ENCODE results near the gene ZNF438.
A peak's percentile ranks its signal among the peaks of the same experiment; 100 is the strongest.

ZNF438 gene

GRCh38 chr10:30828680-30829079 is 203.0 kb downstream of the ZNF438 start:
- no peak for DNase-seq

DNA sequence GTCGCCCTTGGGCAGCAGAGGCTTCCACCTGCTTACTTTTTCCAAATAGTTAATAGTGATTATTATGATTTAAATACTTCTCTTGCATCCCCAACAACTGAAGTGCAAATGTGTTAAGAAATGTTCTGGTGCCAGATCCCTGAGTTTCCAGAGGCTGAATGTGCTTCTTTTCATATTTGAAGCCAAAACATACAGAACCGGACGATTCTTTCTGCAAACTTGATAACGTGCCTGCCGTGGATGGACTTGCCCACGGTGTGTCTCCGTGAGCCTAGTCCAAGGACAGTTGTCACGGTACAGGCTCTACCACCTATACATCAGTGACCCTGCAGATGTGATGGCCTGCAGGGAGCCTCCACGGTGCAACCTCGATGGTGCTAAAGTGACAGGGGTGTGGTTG is 203.5 kb downstream of the ZNF438 start:
- no peak for DNase-seq

- DNase-seq, result peak in 12 of 51 donors; percentile 6 to 33 (median 20)
Observed at GRCh38 chr10:30827531-30828120, 204.0 kb downstream of the ZNF438 start.

DNA sequence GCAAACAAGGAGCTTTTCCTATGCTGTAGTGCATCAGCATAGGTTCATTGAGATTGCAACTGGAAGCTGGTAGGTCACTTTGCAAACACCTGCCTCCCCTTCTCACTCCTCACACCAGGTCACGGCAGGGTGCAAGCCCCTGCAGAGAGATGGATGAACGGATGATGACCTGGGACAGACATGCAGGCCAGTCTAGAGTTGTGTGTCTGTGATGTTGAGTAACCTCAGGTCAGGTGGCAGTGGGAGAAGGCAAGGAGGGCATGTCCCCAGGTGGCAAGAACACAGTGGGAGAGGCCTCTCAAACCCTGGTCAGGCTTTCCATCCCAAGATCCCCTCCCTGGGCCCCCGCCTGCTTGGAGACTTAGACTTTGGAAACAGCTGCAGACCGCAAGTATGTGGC is 205.0 kb downstream of the ZNF438 start:
- DNase-seq, result no peak

DNA sequence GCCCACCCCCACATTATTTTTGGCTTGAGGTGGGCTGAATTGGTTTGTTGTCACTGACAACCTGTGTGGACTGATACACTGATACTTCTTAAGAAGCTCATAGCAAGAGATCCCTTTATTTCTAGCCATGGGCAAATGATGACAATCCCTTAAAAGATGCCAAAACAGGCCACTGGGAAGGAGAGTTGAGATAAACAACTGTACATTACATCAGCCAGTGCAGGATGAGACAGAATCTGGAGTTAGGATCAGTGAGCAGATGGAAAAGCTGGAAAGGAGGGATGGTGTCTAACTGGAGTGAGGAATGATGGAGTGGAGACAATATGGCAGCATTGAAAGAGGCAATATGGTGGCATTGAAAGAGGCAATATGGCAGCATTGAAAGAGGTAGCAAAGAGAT is 206.2 kb downstream of the ZNF438 start:
- no peak for DNase-seq

GRCh38 chr10:30825022-30825421 is 206.6 kb downstream of the ZNF438 start:
- DNase-seq, result no peak

GRCh38 chr10:30823651-30824050 is 208.0 kb downstream of the ZNF438 start:
- DNase-seq, result no peak

- no peak for DNase-seq
Observed at GRCh38 chr10:30822693-30823465, 208.8 kb downstream of the ZNF438 start.

DNA sequence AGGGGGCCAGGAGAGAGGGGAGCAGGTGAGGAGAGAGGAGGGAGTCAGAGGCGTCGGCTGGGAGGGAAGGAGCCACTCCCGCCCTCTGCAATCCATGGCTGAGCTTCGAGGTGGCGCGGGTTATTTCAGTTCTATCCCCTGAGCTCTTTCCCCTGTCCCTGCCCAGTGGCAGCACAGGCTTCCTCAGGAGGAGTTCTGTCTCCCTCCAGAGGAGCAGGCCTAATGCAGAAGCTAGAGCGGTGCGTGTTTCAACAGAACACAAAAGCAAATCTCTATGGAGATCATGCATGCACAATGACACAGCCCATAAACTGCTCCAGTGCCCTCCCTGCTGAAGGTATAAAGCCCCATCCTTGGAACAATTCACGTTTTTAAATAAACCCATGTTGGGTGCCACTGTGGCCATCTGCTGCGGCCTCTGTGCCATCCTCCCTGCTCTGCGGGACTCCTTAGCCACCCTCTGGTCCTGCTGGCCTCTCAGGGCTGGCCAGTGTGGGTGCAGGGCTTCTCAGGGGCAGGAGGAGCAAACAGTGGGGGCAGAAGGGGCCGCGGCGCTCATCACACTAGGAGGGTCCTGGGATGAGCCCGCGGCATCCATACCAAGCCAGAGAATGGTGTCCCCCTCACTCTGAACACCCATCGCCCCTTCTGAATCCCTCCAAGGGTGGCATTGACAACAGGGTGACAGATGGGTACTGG is 209.5 kb downstream of the ZNF438 start:
- DNase-seq, result no peak

DNA sequence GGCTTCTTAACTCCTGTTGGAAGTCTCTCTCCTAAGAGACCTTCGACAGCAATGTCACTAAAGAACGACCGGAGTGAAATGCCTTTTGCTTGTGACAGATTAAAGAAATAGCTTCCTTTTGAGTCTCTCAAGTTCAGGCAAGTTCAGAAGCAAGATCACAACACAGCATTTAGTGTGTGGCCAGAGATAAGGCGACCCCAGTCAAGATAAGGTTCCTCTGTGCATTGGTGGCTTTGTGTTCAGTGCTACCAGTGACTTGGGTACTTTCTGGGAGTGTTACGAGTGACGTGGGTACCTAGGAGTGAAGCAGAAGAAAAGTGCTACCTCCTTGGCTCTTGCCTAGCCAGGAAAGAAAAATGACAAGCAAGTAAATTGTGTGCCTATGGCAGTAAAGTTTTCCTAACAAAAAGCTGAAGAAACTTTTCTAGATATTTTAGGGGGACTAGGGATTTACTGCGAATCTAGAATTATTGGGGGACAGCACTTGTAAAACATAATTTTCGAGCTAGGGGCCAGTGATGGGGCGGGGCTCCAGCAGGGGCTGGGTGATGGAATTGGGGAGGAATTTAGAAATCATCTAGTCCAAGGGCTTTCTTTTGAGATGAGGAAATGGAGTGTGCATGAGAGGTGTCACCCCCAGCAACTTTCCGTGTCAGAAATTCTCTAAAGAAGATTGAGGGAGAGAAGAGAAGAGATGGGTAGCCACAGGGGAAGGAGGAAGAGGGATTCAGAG is 210.2 kb downstream of the ZNF438 start:
- DNase-seq, result no peak

DNA sequence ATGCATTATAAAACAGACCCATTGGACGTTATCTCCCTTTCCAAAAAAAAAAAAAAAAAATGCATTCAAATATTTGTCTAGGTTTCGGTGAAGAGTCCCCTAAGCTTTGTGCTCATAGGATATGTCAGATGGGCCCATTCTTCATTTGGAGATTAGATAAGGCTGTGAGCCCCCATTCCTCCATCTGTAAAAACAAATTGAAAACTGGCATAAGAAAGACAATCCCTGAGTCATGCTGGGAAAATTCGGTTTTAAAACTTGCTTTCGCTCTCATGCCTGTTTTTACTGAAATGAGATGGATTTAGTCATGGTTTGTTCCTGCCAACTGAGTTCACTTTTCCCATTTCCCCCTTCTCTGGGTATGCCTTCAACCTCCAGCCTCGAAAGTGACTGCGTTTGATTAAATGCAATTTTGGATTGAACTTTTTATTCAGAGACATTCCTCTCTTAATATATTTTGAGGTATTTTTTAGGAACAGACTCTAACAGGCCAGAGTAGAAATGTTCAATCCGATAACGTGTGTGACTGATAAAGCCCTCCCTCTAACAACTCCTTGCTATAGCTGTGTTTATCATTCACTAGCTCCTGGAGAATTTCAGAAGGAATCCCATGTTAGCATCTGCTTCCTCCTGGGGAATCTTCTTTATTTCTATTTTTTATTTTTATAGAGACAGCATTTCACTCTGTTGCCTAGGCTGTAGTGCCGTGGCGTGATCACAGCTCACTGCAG is 211.2 kb downstream of the ZNF438 start:
- no peak for DNase-seq

GRCh38 chr10:30819341-30820181 is 212.1 kb downstream of the ZNF438 start:
- no peak for DNase-seq

DNA sequence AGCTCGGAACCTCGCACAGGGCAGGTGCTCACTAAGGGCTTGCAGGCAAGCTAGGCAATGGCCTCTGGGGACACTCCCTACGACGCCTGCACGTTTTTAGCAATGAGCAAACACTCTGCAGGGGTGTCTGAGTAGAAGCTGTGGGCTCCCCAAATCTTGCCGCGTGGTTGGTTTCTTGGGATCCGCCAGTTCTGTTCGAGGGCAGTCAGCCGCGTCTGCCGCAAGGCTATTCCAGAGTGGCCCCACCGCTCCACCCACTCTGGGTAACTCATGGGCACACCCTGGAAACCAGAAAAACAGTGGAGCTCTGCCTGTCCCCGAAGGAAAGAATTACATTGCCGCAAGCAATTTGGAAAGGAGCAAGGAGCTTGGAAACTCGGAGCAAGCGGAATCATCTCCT is 212.8 kb downstream of the ZNF438 start:
- no peak for DNase-seq

DNA sequence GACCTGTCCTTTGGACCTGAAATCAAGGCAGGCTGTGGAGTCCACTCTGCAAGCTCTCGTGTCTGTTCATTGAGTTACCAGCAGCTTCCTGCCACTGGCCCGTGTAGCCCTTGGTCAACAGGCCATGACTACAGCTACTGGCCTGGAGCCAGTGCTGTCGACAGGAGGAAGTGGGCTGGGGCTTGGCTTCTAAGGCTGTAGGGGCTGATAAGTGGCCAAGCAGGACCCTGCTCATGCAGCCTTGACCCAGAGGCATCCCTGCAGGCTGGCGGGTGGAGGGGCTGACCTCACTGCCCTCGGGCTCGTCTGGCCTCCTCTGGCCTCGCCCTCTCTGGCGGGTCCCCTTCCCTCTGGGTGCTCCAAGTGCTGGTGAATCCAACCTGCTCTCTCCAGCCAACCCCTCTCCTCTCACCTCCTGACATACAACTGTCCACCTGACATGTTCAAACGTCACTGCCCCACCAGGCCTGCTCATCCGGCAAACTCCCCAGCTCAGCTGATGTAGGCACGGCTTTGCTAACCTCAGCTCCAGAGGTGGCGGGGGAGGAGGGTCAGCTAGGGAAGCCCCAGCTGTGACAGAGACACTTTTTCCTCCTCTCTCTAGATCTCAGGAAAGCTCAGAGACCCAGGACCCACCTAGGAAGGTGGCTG is 213.5 kb downstream of the ZNF438 start:
- peak in 1 of 51 donors; percentile 28 for DNase-seq

DNA sequence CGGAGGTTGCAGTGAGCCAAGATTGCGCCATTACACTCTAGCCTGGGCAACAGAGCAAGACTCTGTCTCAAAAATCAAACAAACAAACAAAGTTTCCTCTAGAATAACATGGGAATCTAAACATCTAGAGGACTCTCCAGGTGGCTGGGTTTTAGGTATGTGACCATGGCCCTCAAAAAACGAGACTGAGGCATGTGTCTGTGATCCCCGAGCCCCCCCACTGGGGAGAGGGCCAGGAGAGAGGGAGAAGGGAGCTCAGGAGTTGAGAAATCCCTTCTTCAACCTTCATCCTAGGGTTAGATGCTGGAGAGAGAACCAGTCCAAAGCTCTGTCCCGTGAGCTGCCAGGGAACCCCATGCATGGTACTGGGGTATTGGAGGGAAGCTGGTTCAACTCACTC is 214.1 kb downstream of the ZNF438 start:
- DNase-seq, result no peak

DNA sequence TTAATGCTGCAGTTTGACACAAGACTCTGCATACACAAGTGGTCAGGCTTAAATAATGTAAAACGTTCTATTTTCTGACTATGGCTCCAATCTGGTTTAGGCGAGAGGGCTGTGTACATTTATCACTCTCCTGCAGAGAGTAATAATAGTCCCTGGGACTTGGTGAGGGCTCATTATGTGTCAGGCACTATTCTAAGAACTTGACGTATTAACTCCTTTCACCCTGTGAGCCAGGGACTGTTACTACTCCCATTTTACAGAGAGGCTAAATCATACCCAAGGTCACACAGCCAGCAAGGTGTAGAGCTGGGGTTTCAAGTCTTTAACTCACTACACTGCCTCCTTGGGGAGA is 214.9 kb downstream of the ZNF438 start:
- DNase-seq, result no peak

DNA sequence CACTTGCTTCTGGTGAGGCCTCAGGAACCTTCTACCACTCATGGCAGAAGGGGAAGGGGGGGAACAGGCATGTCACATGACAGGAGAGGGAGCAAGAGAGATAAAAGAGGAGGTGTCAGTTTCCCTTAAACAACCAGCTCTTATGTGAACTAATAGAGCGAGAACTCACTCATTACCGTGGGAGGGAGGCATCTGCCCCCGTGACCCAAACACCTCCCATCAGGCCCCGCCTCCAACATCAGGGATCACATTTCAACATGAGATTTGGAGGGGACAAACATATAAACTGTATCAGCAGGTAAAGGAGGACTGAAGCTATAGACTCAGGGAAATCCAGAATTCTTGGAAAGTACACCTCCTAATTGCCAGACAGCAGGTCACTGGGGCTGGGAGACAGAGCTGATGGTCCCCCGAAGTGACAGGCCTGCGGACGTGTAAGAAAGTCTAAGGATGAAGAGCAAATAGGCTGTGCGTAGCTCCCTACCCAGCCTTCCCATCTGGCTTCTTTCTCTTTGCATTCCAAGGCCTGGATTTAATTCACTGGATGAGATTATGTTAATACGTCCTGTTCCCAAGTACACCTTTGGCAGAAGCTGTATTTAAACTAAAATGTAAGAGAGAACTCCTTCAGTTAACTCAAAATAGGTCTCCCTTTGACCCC is 215.4 kb downstream of the ZNF438 start:
- no peak for DNase-seq

DNA sequence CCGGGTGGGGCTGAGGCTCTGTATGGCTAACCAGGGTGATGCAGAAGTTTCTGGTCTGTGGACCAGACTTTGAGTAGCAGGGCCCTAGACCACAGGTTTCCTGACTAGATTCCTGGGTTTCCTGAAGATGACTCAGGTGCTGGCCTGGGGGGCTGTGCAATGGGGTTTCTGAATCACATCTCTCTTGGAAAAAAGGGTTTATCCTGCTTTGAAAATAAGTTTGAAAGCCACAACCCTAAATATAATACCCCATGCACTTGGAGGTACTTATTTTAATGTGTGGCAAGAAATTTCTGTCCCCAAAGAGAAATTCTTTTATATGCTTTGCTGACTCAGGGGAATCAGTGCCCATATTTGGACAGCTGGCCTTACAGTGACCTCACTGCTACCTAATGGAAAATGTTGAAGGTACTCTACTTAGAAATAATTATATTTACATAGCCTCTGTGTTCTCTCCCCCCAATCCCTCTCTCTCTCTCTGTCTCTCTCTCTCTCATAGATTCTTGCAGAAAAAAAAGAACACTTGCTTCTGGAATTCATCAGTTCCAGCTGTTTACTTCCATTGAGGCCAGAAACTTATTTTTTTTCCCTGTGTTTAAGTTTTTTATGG is 217.7 kb downstream of the ZNF438 start:
- no peak for DNase-seq

Measured in hypothalamus (tissue), 51 donors.